ENCODE data around the gene ATP2B2. TPM values are rescaled to one million over a fixed set of nuclear protein-coding genes. Genes with fewer than 3 reads are reported as not detected.
A peak's percentile ranks its signal among the peaks of the same experiment; 100 is the strongest.

Gene ATP2B2
- total RNA-seq, 1 experiment from 2014 or later, result 0.22 TPM

GRCh38 chr3:10279384-10280176 is 225.8 kb downstream of the ATP2B2 start:
- no peak overlapping the region for H3K9ac ChIP-seq (ENCODE audit: low read length)
- H3K9me2 ChIP-seq (replicated peaks; ENCODE audit: insufficient read depth, low read length), result no peaks in the 10 kb centered on the region
- peaks cover 33% of the 10 kb centered on the region; the same call in 1 of the 2 replicates for H3K36me3 ChIP-seq (ENCODE audit: insufficient read depth, low read length)
- H3K4me3 ChIP-seq (ENCODE audit: low read length), result no peak overlapping the region
- H4K20me1 ChIP-seq (ENCODE audit: insufficient read depth, low read depth, low read length), result peaks cover 14% of the 10 kb centered on the region; the same call in 1 of the 2 replicates
- no peak overlapping the region for H2AFZ ChIP-seq (ENCODE audit: low read length)
- no peak overlapping the region for H3K4me2 ChIP-seq (ENCODE audit: low read depth, low read length, poor library complexity, severe bottlenecking)
- no peaks in the 10 kb centered on the region for H3K27me3 ChIP-seq (ENCODE audit: low read length)
- no peak overlapping the region for H3K27ac ChIP-seq (ENCODE audit: low read length)
- H3K79me2 ChIP-seq (ENCODE audit: low read length), result peaks cover 28% of the 10 kb centered on the region
- peaks cover under 1% of the 10 kb centered on the region for H3K4me1 ChIP-seq (ENCODE audit: low read length)
- no peak for DNase-seq
- H3K9me3 ChIP-seq (ENCODE audit: low read length), result no peaks in the 10 kb centered on the region

GRCh38 chr3:10278501-10278900 is 226.9 kb downstream of the ATP2B2 start:
- DNase-seq, result no peak
- H3K4me3 ChIP-seq (ENCODE audit: low read length), result no peak overlapping the region
- H3K4me1 ChIP-seq (ENCODE audit: low read length), result peaks cover 11% of the 10 kb centered on the region
- peaks cover 33% of the 10 kb centered on the region; the same call in 1 of the 2 replicates for H3K36me3 ChIP-seq (ENCODE audit: insufficient read depth, low read length)
- no peak overlapping the region for H3K27ac ChIP-seq (ENCODE audit: low read length)
- no peaks in the 10 kb centered on the region for H3K9me3 ChIP-seq (ENCODE audit: low read length)
- no peak overlapping the region for H3K4me2 ChIP-seq (ENCODE audit: low read depth, low read length, poor library complexity, severe bottlenecking)
- no peak overlapping the region for H2AFZ ChIP-seq (ENCODE audit: low read length)
- no peaks in the 10 kb centered on the region for H3K27me3 ChIP-seq (ENCODE audit: low read length)
- peaks cover 25% of the 10 kb centered on the region for H4K20me1 ChIP-seq (ENCODE audit: insufficient read depth, low read depth, low read length)
- no peak overlapping the region for H3K9ac ChIP-seq (ENCODE audit: low read length)
- H3K79me2 ChIP-seq (ENCODE audit: low read length), result peaks cover 39% of the 10 kb centered on the region
- no peaks in the 10 kb centered on the region for H3K9me2 ChIP-seq (replicated peaks; ENCODE audit: insufficient read depth, low read length)

GRCh38 chr3:10277115-10277625 is 228.2 kb downstream of the ATP2B2 start:
- no peak overlapping the region for H3K4me2 ChIP-seq (ENCODE audit: low read depth, low read length, poor library complexity, severe bottlenecking)
- H3K9me3 ChIP-seq (ENCODE audit: low read length), result no peaks in the 10 kb centered on the region
- H3K9ac ChIP-seq (ENCODE audit: low read length), result no peak overlapping the region
- H3K4me3 ChIP-seq (ENCODE audit: low read length), result no peak overlapping the region
- no peaks in the 10 kb centered on the region for H3K9me2 ChIP-seq (replicated peaks; ENCODE audit: insufficient read depth, low read length)
- H3K27me3 ChIP-seq (ENCODE audit: low read length), result no peaks in the 10 kb centered on the region
- peaks cover 52% of the 10 kb centered on the region for H3K79me2 ChIP-seq (ENCODE audit: low read length)
- no peak overlapping the region for H3K27ac ChIP-seq (ENCODE audit: low read length)
- H3K36me3 ChIP-seq (ENCODE audit: insufficient read depth, low read length), result peaks cover 24% of the 10 kb centered on the region; the same call in 1 of the 2 replicates
- no peak for DNase-seq
- peaks cover 31% of the 10 kb centered on the region for H4K20me1 ChIP-seq (ENCODE audit: insufficient read depth, low read depth, low read length)
- H2AFZ ChIP-seq (ENCODE audit: low read length), result no peak overlapping the region
- peaks cover 18% of the 10 kb centered on the region for H3K4me1 ChIP-seq (ENCODE audit: low read length)

- Histone ChIP-seq H3K9me2 (replicated peaks; ENCODE audit: insufficient read depth, low read length) (no peaks in the 10 kb centered on the region), H3K4me2 (ENCODE audit: low read depth, low read length, poor library complexity, severe bottlenecking) (no peak overlapping the region), H3K79me2 (ENCODE audit: low read length) (peaks cover 78% of the 10 kb centered on the region), H3K9me3 (ENCODE audit: low read length) (no peaks in the 10 kb centered on the region), H3K27me3 (ENCODE audit: low read length) (no peaks in the 10 kb centered on the region), H3K36me3 (ENCODE audit: insufficient read depth, low read length) (peaks cover 25% of the 10 kb centered on the region), H3K4me1 (ENCODE audit: low read length) (peaks cover 18% of the 10 kb centered on the region), H4K20me1 (ENCODE audit: insufficient read depth, low read depth, low read length) (peaks cover 45% of the 10 kb centered on the region), H3K4me3 (ENCODE audit: low read length) (no peak overlapping the region), H2AFZ (ENCODE audit: low read length) (no peak overlapping the region), H3K27ac (ENCODE audit: low read length) (no peak overlapping the region), H3K9ac (ENCODE audit: low read length) (no peak overlapping the region)
- DNase-seq, result no peak
Measured at GRCh38 chr3:10274601-10275000, 230.8 kb downstream of the ATP2B2 start.

Small RNA genes within 50 kb of the gene (small RNA-seq; reads per million reads assigned to genes)
- 0.87 reads per million, percentile 25 among the genes with 10 or more reads in this experiment for gene MIR378B
- gene MIR885, result not detected
- gene RF02126, result not detected

Other genes starting within 250 kb of the ATP2B2 start
- 1.1 TPM in 1 of 2 replicates, not detected in the other for gene GHRL, start 212.6 kb downstream of the ATP2B2 start, total RNA-seq (2014; rRNA removed; shearing (Covaris generic); ENCODE audit: low replicate concordance)
- gene SEC13, start 184.5 kb downstream of the ATP2B2 start, total RNA-seq (2014; rRNA removed; shearing (Covaris generic); ENCODE audit: low replicate concordance), result 48.6 and 77.1 TPM in 2 replicates

Data from Karpas-422 (cell line).